ENCODE data around the gene SAE1. TPM values are rescaled to one million over a fixed set of nuclear protein-coding genes. Genes with fewer than 3 reads are reported as not detected.

The SAE1 gene
- total RNA-seq (10 to 100 TPM; 44.5 to 45.6 TPM), polyA plus RNA-seq (100 to 1,000 TPM; 158 to 174 (median 159) TPM), total RNA-seq (70.0 to 153 (median 84.9) reads per million in 6 experiments)

DNA sequence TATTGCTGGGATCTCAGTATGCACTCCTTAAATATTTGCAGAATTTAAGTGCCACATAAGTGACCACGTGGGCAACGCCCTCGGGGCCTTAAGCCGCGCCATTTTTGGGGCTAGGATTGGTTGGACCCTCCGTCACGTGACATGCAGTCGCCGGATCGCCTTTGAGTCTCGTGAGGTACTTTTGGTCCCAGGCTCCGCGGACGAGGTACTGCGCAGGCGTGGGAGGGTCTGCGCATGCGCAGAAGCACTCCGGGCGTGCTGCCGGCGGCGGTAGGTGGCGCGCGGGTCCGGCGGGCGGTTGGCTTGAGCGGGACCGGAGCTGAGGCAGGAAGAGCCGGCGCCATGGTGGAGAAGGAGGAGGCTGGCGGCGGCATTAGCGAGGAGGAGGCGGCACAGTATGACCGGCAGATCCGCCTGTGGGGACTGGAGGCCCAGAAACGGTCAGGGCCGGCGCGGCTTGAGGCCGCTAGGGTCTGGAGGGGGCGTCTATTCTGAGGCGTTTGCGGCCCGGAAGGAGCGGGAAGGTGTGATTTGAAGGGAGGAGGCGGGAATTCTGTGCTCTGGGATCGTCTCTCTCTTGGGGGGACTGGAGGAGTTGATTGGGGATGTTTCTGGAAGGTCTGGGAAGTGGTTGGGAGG lies at the start of gene SAE1:
SAE1 (plus strand) TSS at position 247 of the 639 bp plus-strand sequence; CDS start at position 343, 96 bp downstream.
- H3K27ac Mint-ChIP-seq = peak within 1 kb of the TSS; percentile 92 to 98 (median 94)
- POLR2A ChIA-PET = interaction anchor here (0.7 to 4.9 kb wide), 13 partner anchors 15 to 1510 kb away, joined by 3 to 34 read pairs (median 4); partner anchors contain the start of genes CCDC9 and ZC3H4
- peak; percentile 90 to 93 for ATAC-seq
- H3K4me3 Mint-ChIP-seq = peak within 1 kb of the TSS; percentile 97 to 100 (median 99)
- peaks cover 0 to 4% (median 0%) of the 10 kb centered on the region in 5 donors for H3K27me3 Mint-ChIP-seq
- peaks cover 0 to 2% (median 0%) of the 10 kb centered on the region in 9 donors for H3K9me3 Mint-ChIP-seq
- H3K4me1 Mint-ChIP-seq = peaks cover 35 to 58% (median 54%) of the 10 kb centered on the region in 4 donors
- peaks cover 0 to 25% (median 7%) of the 10 kb centered on the region in 3 donors for H3K36me3 Mint-ChIP-seq
- peak; percentile 80 to 98 (median 90) for DNase-seq

DNA sequence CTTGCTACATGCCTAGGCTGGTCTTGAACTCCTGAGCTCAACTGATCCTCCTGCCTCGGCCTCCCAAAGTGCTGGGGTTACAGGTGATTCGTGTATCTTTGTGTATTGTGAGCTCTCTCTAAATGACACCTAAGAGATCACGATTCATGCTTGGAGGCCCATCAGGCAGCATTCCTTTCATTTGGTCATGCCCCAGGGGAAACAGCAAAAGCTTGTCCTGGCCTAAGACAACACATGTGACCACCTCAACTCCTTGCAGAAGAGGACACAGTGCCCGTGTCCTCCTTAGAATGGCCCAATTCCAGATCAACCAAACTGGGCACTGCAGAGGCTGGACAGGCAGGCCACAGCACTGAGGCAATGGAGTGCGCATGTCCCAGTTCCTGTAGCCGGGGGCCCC lies 49.5 kb upstream of the SAE1 start:
- Mint-ChIP-seq H3K4me3 (no peak overlapping the region), H3K4me1 (peaks cover 0 to 2% (median 0%) of the 10 kb centered on the region in 4 donors), H3K27ac (peak overlapping the region in 1 of 10 donors; percentile 82), H3K36me3 (peaks cover 0 to 86% (median 12%) of the 10 kb centered on the region in 3 donors), H3K9me3 (no peaks in the 10 kb centered on the region), H3K27me3 (no peaks in the 10 kb centered on the region)
- POLR2A ChIA-PET = interaction anchor here (0.8 to 4.6 kb wide), 3 partner anchors 31 to 51 kb away, joined by 3 to 49 read pairs (median 4); partner anchors contain the start of gene ZC3H4
- DNase-seq = no peak
- ATAC-seq = no peak

- POLR2A ChIA-PET = interaction anchor here (0.5 to 4.6 kb wide), 2 partner anchors 16 to 30 kb away, joined by 4 to 49 read pairs; partner anchors contain the start of gene ZC3H4
- ATAC-seq (no peak), DNase-seq (no peak)
- Mint-ChIP-seq H3K4me1 (peaks cover 0 to 3% (median 0%) of the 10 kb centered on the region in 4 donors), H3K9me3 (no peaks in the 10 kb centered on the region), H3K27me3 (no peaks in the 10 kb centered on the region), H3K4me3 (no peak overlapping the region), H3K36me3 (peaks cover 0 to 85% (median 12%) of the 10 kb centered on the region in 3 donors), H3K27ac (peak overlapping the region in 1 of 10 donors; percentile 24)
These were observed 48.1 kb upstream of the SAE1 start for GRCh38 chr19:47082493-47082892.

GRCh38 chr19:47084879-47085439 lies 45.7 kb upstream of the SAE1 start:
- H3K36me3 Mint-ChIP-seq = peaks cover 0 to 88% (median 16%) of the 10 kb centered on the region in 3 donors
- no peak overlapping the region for H3K4me3 Mint-ChIP-seq
- no peaks in the 10 kb centered on the region for H3K9me3 Mint-ChIP-seq
- ATAC-seq = no peak
- H3K27ac Mint-ChIP-seq = no peak overlapping the region
- no peaks in the 10 kb centered on the region for H3K27me3 Mint-ChIP-seq
- POLR2A ChIA-PET = interaction anchor here (0.6 to 1.7 kb wide), 2 partner anchors 28 to 47 kb away, joined by 6 to 7 read pairs; partner anchors contain the start of gene ZC3H4
- peak in 1 of 10 donors; percentile 52 for DNase-seq
- peaks cover 0 to 3% (median 0%) of the 10 kb centered on the region in 4 donors for H3K4me1 Mint-ChIP-seq

GRCh38 chr19:47086280-47086679 lies 44.4 kb upstream of the SAE1 start:
- Mint-ChIP-seq H3K4me3 (no peak overlapping the region), H3K9me3 (no peaks in the 10 kb centered on the region), H3K27me3 (no peaks in the 10 kb centered on the region), H3K27ac (peak overlapping the region in 2 of 10 donors; percentile 14 to 20), H3K36me3 (peaks cover 0 to 88% (median 17%) of the 10 kb centered on the region in 3 donors), H3K4me1 (peaks cover 0 to 5% (median 0%) of the 10 kb centered on the region in 4 donors)
- POLR2A ChIA-PET = no interaction called here
- no peak for ATAC-seq
- peak in 1 of 10 donors; percentile 48 for DNase-seq

DNA sequence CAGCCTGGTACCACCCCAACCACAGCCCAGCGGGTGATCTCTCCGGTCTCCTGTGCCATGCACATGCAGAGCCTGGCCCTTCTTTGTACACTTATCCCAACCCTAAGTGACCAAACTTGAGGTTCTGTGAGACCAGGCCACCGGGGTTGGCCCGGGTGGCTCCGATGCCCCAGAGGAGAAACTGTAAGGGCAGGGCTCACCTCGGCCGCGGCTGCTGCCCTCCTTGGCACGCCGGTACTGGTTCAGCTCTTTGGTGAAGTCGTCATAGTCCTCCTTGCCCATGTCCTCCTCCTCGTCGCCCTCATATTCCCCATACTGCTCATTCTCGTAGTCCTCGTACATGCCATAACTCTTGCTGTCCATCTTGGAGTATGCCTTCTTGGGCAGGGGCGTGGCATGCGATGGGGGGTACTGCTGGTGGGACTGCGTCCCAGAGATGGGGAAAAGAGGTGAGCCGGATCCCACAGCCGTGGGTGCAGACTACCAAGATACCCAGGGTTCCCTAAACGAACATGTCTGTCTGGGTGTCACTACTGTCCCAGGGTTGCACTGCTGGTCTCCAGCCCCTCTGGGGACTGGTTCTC lies 40.8 kb upstream of the SAE1 start:
- ATAC-seq (no peak), DNase-seq (peak in 1 of 10 donors; percentile 36)
- Mint-ChIP-seq H3K27ac (peak overlapping the region in 1 of 10 donors; percentile 25), H3K4me3 (no peak overlapping the region), H3K9me3 (no peaks in the 10 kb centered on the region), H3K27me3 (no peaks in the 10 kb centered on the region), H3K36me3 (peaks cover 0 to 84% (median 8%) of the 10 kb centered on the region in 3 donors), H3K4me1 (peaks cover 5 to 27% (median 18%) of the 10 kb centered on the region in 4 donors)
- POLR2A ChIA-PET = interaction anchor here (0.6 to 1.3 kb wide), 2 partner anchors 23 to 220 kb away, joined by 3 to 5 read pairs; partner anchors contain the start of gene ZC3H4

DNA sequence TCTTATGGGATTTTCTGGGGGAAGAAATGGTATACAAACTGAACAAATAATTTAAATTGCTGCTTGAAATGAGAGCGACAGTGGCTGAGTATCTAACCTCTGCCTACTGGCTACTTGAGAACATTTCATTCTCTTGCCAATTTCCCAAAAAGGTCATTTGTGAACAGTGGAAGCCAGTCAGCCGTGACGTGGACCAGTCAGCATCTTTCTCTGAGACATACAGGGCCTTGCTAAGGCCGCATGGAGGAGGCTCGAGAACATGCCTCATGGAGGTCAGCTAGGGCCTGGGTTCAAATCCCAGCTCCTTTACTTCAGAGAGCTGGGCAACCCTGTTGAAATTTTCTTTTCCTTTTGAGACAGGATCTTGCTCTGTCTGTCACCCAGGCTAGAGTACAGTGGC lies 37.4 kb upstream of the SAE1 start:
- Mint-ChIP-seq H3K4me1 (peaks cover 16 to 54% (median 40%) of the 10 kb centered on the region in 4 donors), H3K27me3 (no peaks in the 10 kb centered on the region), H3K36me3 (peaks cover 0 to 65% (median 8%) of the 10 kb centered on the region in 3 donors), H3K4me3 (no peak overlapping the region), H3K9me3 (no peaks in the 10 kb centered on the region), H3K27ac (peak overlapping the region in 5 of 10 donors; percentile 19 to 100 (median 88))
- ATAC-seq (no peak), DNase-seq (no peak)
- POLR2A ChIA-PET = interaction anchor here (1.1 to 10.1 kb wide), 3 partner anchors 13 to 19 kb away, joined by 3 to 110 read pairs (median 3); partner anchors contain the start of gene ZC3H4

- Mint-ChIP-seq H3K27me3 (no peaks in the 10 kb centered on the region), H3K9me3 (no peaks in the 10 kb centered on the region), H3K4me3 (no peak overlapping the region), H3K36me3 (peaks cover 0 to 65% (median 8%) of the 10 kb centered on the region in 3 donors), H3K27ac (peak overlapping the region in 9 of 10 donors; percentile 43 to 100 (median 82)), H3K4me1 (peaks cover 17 to 59% (median 46%) of the 10 kb centered on the region in 4 donors)
- POLR2A ChIA-PET = interaction anchor here (1.3 to 10.1 kb wide), 2 partner anchors 12 to 18 kb away, joined by 3 to 110 read pairs; partner anchors contain the start of gene ZC3H4
- ATAC-seq = no peak
- DNase-seq = peak in 1 of 10 donors; percentile 49
These were observed 36.8 kb upstream of the SAE1 start for GRCh38 chr19:47093841-47094240.

GRCh38 chr19:47094557-47095475 lies 35.8 kb upstream of the SAE1 start:
- H3K9me3 Mint-ChIP-seq = no peaks in the 10 kb centered on the region
- POLR2A ChIA-PET = interaction anchor here (0.5 to 10.1 kb wide), 3 partner anchors 11 to 304 kb away, joined by 3 to 110 read pairs (median 6); partner anchors contain the start of gene ZC3H4

DNA sequence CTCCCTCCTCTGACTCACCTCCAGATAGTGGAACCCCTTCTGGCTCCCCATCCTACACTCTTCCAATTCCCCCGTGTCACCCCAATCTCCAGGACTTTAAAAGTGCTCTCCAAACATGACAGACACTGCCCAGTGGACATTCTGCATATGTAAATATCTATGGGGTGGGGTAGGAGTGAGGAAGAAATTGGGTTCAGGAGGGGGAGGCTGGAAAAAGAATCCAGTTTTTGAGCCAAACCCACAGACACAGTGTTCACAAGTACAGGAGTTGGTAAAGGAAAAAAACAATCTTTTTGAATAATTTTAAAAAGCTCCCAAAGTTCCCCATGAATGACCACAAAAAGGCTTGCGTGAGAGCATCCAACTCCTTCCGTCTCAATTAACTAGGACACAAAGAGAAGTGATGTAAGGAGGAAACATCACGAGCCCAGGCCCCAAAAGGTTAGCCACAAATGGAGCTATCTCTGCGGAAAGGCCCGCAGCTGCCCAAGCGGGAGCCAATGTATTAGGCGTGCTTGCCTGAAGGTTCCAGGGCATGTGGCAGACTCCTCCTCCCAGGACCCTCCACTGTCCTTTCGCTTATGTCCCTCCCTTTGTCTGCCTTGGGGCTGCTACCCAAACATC lies 35.0 kb upstream of the SAE1 start:
- Mint-ChIP-seq H3K4me1 (peaks cover 20 to 67% (median 54%) of the 10 kb centered on the region in 4 donors), H3K4me3 (peak overlapping the region in 9 of 10 donors; percentile 9 to 78 (median 34)), H3K9me3 (no peaks in the 10 kb centered on the region), H3K36me3 (peaks cover 0 to 57% (median 2%) of the 10 kb centered on the region in 3 donors), H3K27ac (peak overlapping the region; percentile 88 to 100 (median 94)), H3K27me3 (no peaks in the 10 kb centered on the region)
- peak in 1 of 10 donors; percentile 42 for DNase-seq
- POLR2A ChIA-PET = interaction anchor here (0.5 to 10.1 kb wide), 3 partner anchors 11 to 305 kb away, joined by 6 to 110 read pairs (median 6); partner anchors contain the start of gene ZC3H4
- no peak for ATAC-seq

More at GRCh38 chr19:47094557-47095475, 35.8 kb upstream of the SAE1 start:
- Mint-ChIP-seq H3K27me3 (no peaks in the 10 kb centered on the region), H3K4me1 (peaks cover 17 to 64% (median 48%) of the 10 kb centered on the region in 4 donors), H3K36me3 (peaks cover 0 to 60% (median 3%) of the 10 kb centered on the region in 3 donors), H3K4me3 (peak overlapping the region in 8 of 10 donors; percentile 18 to 78 (median 56)), H3K27ac (peak overlapping the region; percentile 88 to 100 (median 94))
- ATAC-seq (peak; percentile 75 to 82), DNase-seq (peak in 4 of 10 donors; percentile 21 to 53 (median 36))

Data from naive thymus-derived CD8-positive, alpha-beta T cell (primary cell).